ENCODE measurements around the gene OR5B3.

Gene OR5B3

DNA sequence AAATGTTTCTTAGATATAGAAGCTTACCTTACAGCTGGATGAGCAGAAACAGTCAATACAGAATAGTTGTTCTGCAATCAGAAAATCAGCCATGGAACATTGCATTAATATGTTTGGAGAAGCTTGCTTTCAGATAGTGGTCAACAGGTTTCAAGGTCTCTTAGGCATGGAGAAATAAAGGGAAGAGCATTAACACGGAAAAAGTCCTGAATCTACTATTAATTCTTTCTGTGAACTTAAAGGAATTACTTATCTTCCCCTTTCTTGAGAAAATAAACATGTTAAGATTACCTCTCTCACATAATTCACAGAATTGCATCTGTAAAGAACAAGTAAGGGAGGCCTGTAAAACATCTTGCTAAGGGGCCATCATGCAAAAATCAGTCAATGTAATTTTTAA, at the start of gene OR5B3:
Gene OR5B3, minus strand, starts transcription at position 101 of the 400 bp plus-strand sequence. CDS start 3,465 bp downstream, outside the sequence.
- no peak for DNase-seq (ENCODE audit: low read depth)
- no peak for TF ChIP-seq CTCF (IDR thresholded peaks at IDR 0.05; ENCODE audit: control insufficient read depth, extremely low read depth, insufficient read depth)
- H3K4me3 ChIP-seq (ENCODE audit: low read depth, low read length) = no peak within 1 kb of the TSS

DNA sequence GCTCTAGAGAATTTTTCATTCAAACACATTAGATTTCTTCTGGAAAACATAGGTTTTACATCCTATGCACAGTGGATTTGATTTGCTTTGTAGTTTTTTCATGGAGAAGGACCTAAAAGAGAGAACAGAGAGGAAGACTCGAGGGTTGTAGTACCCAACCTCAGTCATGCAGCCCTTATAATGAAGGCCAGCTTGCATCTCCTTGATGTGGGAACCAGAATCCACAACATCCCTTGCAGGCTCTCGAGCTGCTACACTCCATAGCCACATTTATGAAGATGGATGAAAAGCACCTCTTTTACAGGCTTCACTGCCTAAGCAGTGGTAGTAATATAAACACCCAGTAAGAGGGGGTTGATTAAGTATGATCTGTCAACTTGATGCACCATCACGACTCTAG, 44.9 kb upstream of the OR5B3 start:
- DNase-seq (ENCODE audit: low read depth) = no peak
- H3K4me3 ChIP-seq (ENCODE audit: low read depth, low read length) = no peak overlapping the region
- TF ChIP-seq CTCF (IDR thresholded peaks at IDR 0.05; ENCODE audit: control insufficient read depth, extremely low read depth, insufficient read depth) = no peak

GRCh38 chr11:58446294-58446693, 39.6 kb upstream of the OR5B3 start:
- H3K4me3 ChIP-seq (ENCODE audit: low read depth, low read length) = no peak overlapping the region
- no peak for DNase-seq (ENCODE audit: low read depth)
- no peak for TF ChIP-seq CTCF (IDR thresholded peaks at IDR 0.05; ENCODE audit: control insufficient read depth, extremely low read depth, insufficient read depth)

GRCh38 chr11:58444300-58444699, 37.6 kb upstream of the OR5B3 start:
- H3K4me3 ChIP-seq (ENCODE audit: low read depth, low read length) = no peak overlapping the region
- no peak for TF ChIP-seq CTCF (IDR thresholded peaks at IDR 0.05; ENCODE audit: control insufficient read depth, extremely low read depth, insufficient read depth)

GRCh38 chr11:58442136-58442535, 35.5 kb upstream of the OR5B3 start, which contains the start of gene OR5B12:
TSS of gene OR5B12 (minus strand) at chr11:58442236. CDS start at chr11:58440151, 2,085 bp downstream.
- no peak for DNase-seq (ENCODE audit: low read depth)
- TF ChIP-seq CTCF (IDR thresholded peaks at IDR 0.05; ENCODE audit: control insufficient read depth, extremely low read depth, insufficient read depth) = no peak
- H3K4me3 ChIP-seq (ENCODE audit: low read depth, low read length) = no peak within 1 kb of the TSS

More at GRCh38 chr11:58444300-58444699, 37.6 kb upstream of the OR5B3 start:
- DNase-seq (ENCODE audit: low read depth) = no peak

- no peak for TF ChIP-seq CTCF (IDR thresholded peaks at IDR 0.05; ENCODE audit: control insufficient read depth, extremely low read depth, insufficient read depth)
- H3K4me3 ChIP-seq (ENCODE audit: low read depth, low read length) = no peak overlapping the region
- DNase-seq (ENCODE audit: low read depth) = no peak
Observed at GRCh38 chr11:58438486-58438885, 31.8 kb upstream of the OR5B3 start.

GRCh38 chr11:58434217-58434616, 27.5 kb upstream of the OR5B3 start:
- no peak for DNase-seq (ENCODE audit: low read depth)
- no peak overlapping the region for H3K4me3 ChIP-seq (ENCODE audit: low read depth, low read length)
- TF ChIP-seq CTCF (IDR thresholded peaks at IDR 0.05; ENCODE audit: control insufficient read depth, extremely low read depth, insufficient read depth) = no peak

Data from LNCaP clone FGC (cell line).